Endothelial cell of umbilical vein (primary cell): ENCODE data around the gene SEBOX. TPM values are rescaled to one million over a fixed set of nuclear protein-coding genes. Genes with fewer than 3 reads are reported as not detected.

Source experiments
- BruUV-seq: library from RNA; stranded (reverse); fragments of 400-500 nt; replicated peaks from 2 replicates; lab custom pipeline; 2021; lab: Mats Ljungman, UMichigan
- CTCF ChIA-PET: fragments of 300-600, 350-600 bp; sonication (Branson Sonifier 250); formaldehyde crosslinking; loops from one replicate; lab custom pipeline; 2021; ENCODE audit warnings: antibody characterized with exemption, inconsistent platforms; lab: Charles Lee
- POLR2A ChIA-PET: fragments of 300-600, 350-600 bp; sonication (Branson Sonifier 250); formaldehyde crosslinking; loops from one replicate; lab custom pipeline; 2021; ENCODE audit warnings: antibody characterized with exemption, inconsistent platforms; lab: Charles Lee
- DNase-seq: peaks from one replicate; pipeline ENCODE4 v3.0.0-alpha.2; 2011; ENCODE audit warnings: low read depth, low spot score
- FAIRE-seq: peaks from 2 replicates; lab custom pipeline; 2011; peaks lifted over from hg19 to GRCh38; lab: Jason Lieb, UNC
- H2AFZ ChIP-seq: 2 replicates; pipeline ENCODE4 v1.6.0; 2012; ENCODE audit warnings: low read depth, low read length, control low read depth, inconsistent platforms
- H3K27ac ChIP-seq: 2 replicates; pipeline ENCODE4 v1.5.1; 2011; ENCODE audit warnings: low read depth, mild to moderate bottlenecking, control low read depth, low read length, moderate library complexity; ENCODE audit not compliant: insufficient read depth
- H3K27me3 ChIP-seq, 2 experiments: 2 replicates each; pipeline versions ENCODE4 v1.6.0 to v1.6.1; 2011; ENCODE audit warnings: low read length in 2 of 2, mixed read lengths in 1 of 2; ENCODE audit not compliant: control insufficient read depth in 2 of 2, insufficient read depth in 2 of 2
- H3K36me3 ChIP-seq, 2 experiments: 2 replicates in 1 of 2; 3 replicates in 1 of 2; pipeline ENCODE4 v1.5.1; 2011; ENCODE audit warnings: low read length in 2 of 2, mild to moderate bottlenecking in 1 of 2, moderate library complexity in 1 of 2; ENCODE audit not compliant: control insufficient read depth in 2 of 2, insufficient read depth in 2 of 2; ENCODE audit errors: extremely low read depth in 1 of 2
- H3K4me1 ChIP-seq: 3 replicates; pipeline ENCODE4 v1.5.1; 2011; ENCODE audit warnings: mild to moderate bottlenecking, low read length; ENCODE audit not compliant: control insufficient read depth, insufficient read depth; ENCODE audit errors: extremely low read depth
- H3K4me2 ChIP-seq: 2 replicates; pipeline ENCODE4 v1.6.1; 2011; ENCODE audit warnings: low read length, control low read depth, mixed read lengths; ENCODE audit not compliant: insufficient read depth
- H3K4me3 ChIP-seq, 3 experiments: fragments of 200-600 bp in 1 of 3; sonication (generic), shearing (Covaris generic) in 1 of 3; replicated peaks in 1 of 3; 2 replicates each; pipeline ENCODE4 v1.5.1; 2011 to 2016; ENCODE audit warnings: control low read depth in 3 of 3, low read length in 3 of 3, mild to moderate bottlenecking in 2 of 3, inconsistent platforms in 1 of 3, low read depth in 1 of 3, moderate library complexity in 1 of 3; ENCODE audit not compliant: insufficient read depth in 1 of 3
- H3K79me2 ChIP-seq: 2 replicates; pipeline ENCODE4 v1.6.0; 2012; ENCODE audit warnings: low read length, inconsistent platforms; ENCODE audit not compliant: control insufficient read depth, insufficient read depth
- H3K9ac ChIP-seq: replicated peaks from 2 replicates; pipeline ENCODE3; 2011; ENCODE audit warnings: low read length, control low read depth; ENCODE audit not compliant: insufficient read depth; ENCODE audit errors: extremely low read depth
- H3K9me1 ChIP-seq: replicated peaks from 3 replicates; pipeline ENCODE4 v1.6.0; 2011; ENCODE audit warnings: mild to moderate bottlenecking, low read length; ENCODE audit not compliant: control insufficient read depth, insufficient read depth; ENCODE audit errors: extremely low read depth
- H3K9me3 ChIP-seq: replicated peaks from 2 replicates; pipeline ENCODE4 v1.5.1; 2012; ENCODE audit warnings: low read length, inconsistent platforms; ENCODE audit not compliant: control insufficient read depth, insufficient read depth
- H4K20me1 ChIP-seq: replicated peaks from 2 replicates; pipeline ENCODE3; 2011; ENCODE audit warnings: mild to moderate bottlenecking, low read length; ENCODE audit not compliant: control insufficient read depth, insufficient read depth; ENCODE audit errors: extremely low read depth
- EZH2 ChIP-seq: IDR thresholded peaks from 2 replicates; pipeline ENCODE4 v1.6.1; 2012; ENCODE audit warnings: borderline replicate concordance, low read depth, mild to moderate bottlenecking, moderate library complexity, low read length, inconsistent platforms; ENCODE audit not compliant: severe bottlenecking
- FOS ChIP-seq: IDR thresholded peaks from 2 replicates; pipeline ENCODE4 v1.6.1; 2011; ENCODE audit warnings: mild to moderate bottlenecking, low read length, moderate library complexity, borderline replicate concordance; ENCODE audit not compliant: insufficient read depth
- GATA2 ChIP-seq: IDR thresholded peaks from 2 replicates; pipeline ENCODE4 v1.7.0; 2011; ENCODE audit warnings: low read depth, mild to moderate bottlenecking, moderate library complexity, mixed read lengths, low read length; ENCODE audit not compliant: insufficient read length, insufficient read depth
- JUN ChIP-seq: IDR thresholded peaks from 2 replicates; pipeline ENCODE4 v1.6.1; 2011; ENCODE audit warnings: borderline replicate concordance, low read depth; ENCODE audit not compliant: insufficient read length, insufficient read depth
- MYC ChIP-seq: IDR thresholded peaks from one replicate; pipeline ENCODE4 v1.6.1; 2011; ENCODE audit warnings: mild to moderate bottlenecking, low read depth, low read length
- POLR2A ChIP-seq: IDR thresholded peaks from 2 replicates; pipeline ENCODE4 v1.6.1; 2012; ENCODE audit warnings: low read depth, mild to moderate bottlenecking, control low read depth, low read length
- POLR2AphosphoS5 ChIP-seq: IDR thresholded peaks from 2 replicates; pipeline ENCODE4 v1.6.1; 2012; ENCODE audit warnings: low read depth, mild to moderate bottlenecking, control low read depth, low read length, moderate library complexity; ENCODE audit not compliant: insufficient read depth
- dilution Hi-C: fragments of 300-500 bp; cut with MboI; formaldehyde crosslinking; loops from one replicate; pipeline ENCODE4 v1.15.0; 2019; ENCODE audit warnings: low sequenced_read_pairs; ENCODE audit not compliant: extremely low pct_ligation_motif_present
- intact Hi-C: fragments of 100-400 bp; cut with micrococcal nuclease; formaldehyde crosslinking; loops from one replicate; pipeline ENCODE4 v1.10.0; 2022
- polyA plus RNA-seq, 4 experiments: library from polyadenylated mRNA; depleted of rRNA in 3 of 4; stranded (reverse) in 3 of 4; unstranded in 1 of 4; fragments of >200 nt; gene quantifications; 2 replicates each; pipeline versions ENCODE4 v1.2.1 to v1.2.3, GENCODE V29; 2011 to 2012; ENCODE audit warnings: missing spikeins in 1 of 4
- total RNA-seq: library from RNA; stranded (reverse); gene quantifications from 2 replicates; pipeline ENCODE4 v1.2.3, GENCODE V29; 2021
- TF ChIP-seq, protein P1 (sequence below): IDR thresholded peaks from 2 replicates; pipeline ENCODE4 v1.6.1; 2011; ENCODE audit not compliant: insufficient read depth, insufficient read length
- TF ChIP-seq, protein P2 (sequence below), 2 donors: IDR thresholded peaks; 1 replicate in 1 of 2; 2 replicates in 1 of 2; pipeline ENCODE4 v1.5.1; 2011; ENCODE audit warnings: low read length in 2 of 2, mild to moderate bottlenecking in 2 of 2, moderate library complexity in 2 of 2, control low read depth in 1 of 2, inconsistent platforms in 1 of 2, low read depth in 1 of 2; ENCODE audit not compliant: insufficient read depth in 1 of 2; ENCODE audit errors: extremely low read depth in 1 of 2

The SEBOX gene
- total and polyA plus RNA-seq, 2 donors (not counting 3 experiments of a cell fraction or from before 2014, with no cell fraction given), result not detected

DNA sequence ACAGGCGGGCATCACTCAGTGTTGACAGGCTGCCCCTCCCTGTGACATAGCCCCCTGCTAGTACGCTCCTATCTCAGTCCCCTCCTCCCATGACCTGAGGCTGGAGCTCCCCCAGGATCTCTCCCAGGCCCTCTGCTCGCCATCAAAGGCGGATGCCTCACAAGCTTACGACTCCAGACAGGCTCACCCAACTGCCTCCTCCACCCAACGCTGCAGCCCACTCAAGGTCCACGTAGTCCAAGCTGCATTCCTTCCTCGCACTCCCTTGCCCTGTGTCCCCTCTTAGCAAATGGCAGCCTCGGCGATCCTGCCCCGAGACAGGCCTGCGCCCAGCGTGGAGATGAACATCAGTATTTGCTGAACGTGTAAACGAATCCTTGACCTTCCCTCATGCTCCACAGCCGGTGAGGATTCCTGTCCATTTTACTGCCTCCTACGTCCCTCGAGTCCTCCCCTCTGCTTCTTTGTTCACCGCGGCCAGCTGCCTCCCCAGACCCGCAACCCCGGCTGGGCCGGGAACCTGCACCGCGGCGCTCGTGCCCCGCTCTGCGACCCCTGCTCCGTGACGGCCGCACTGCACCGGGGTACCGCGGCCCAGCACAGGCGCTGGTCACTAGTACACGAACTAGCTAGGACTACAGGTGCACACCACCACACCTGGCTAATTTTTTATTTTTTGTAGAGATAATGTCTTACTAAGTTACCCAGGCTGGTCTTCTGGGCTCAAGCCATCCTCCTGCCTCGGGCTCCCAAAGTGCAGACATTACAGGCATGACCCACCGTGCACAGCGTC is 46.8 kb downstream of the SEBOX start:
- no peak overlapping the region for H3K27ac ChIP-seq
- peaks cover 18% of the 10 kb centered on the region for H3K4me1 ChIP-seq
- H3K9ac ChIP-seq, result no peak overlapping the region
- H3K36me3 ChIP-seq, result no peaks in the 10 kb centered on the region
- H3K9me3 ChIP-seq, result no peaks in the 10 kb centered on the region
- peaks cover 0 to 6% of the 10 kb centered on the region in 2 experiments for H3K27me3 ChIP-seq
- H3K9me1 ChIP-seq, result no peaks in the 10 kb centered on the region
- H2AFZ ChIP-seq, result peak overlapping the region; percentile 97
- CTCF ChIA-PET, result interaction anchor here (1.0 to 2.0 kb wide), 5 partner anchors 13 to 513 kb away, joined by 3 to 8 read pairs (median 7); partner anchors contain the start of genes IFT20 and TNFAIP1
- H3K4me2 ChIP-seq, result peak overlapping the region; percentile 60
- POLR2A ChIA-PET, result interaction anchor here (1.2 kb wide), 1 partner anchor 17 kb away, joined by 3 read pairs; the partner anchor contains the start of genes IFT20 and TNFAIP1
- peaks cover 33% of the 10 kb centered on the region for H3K79me2 ChIP-seq
- peak overlapping the region; percentile 11 to 47 (median 35) for H3K4me3 ChIP-seq
- DNase-seq (peak; percentile 6), FAIRE-seq (no peak)
- intact Hi-C loops, result no loop called here
- dilution Hi-C loops, result no loop called here
- TF ChIP-seq JUN (no peak), MYC (no peak)
- TSS peak; percentile 37 for BruUV-seq
- H4K20me1 ChIP-seq, result no peaks in the 10 kb centered on the region

DNA sequence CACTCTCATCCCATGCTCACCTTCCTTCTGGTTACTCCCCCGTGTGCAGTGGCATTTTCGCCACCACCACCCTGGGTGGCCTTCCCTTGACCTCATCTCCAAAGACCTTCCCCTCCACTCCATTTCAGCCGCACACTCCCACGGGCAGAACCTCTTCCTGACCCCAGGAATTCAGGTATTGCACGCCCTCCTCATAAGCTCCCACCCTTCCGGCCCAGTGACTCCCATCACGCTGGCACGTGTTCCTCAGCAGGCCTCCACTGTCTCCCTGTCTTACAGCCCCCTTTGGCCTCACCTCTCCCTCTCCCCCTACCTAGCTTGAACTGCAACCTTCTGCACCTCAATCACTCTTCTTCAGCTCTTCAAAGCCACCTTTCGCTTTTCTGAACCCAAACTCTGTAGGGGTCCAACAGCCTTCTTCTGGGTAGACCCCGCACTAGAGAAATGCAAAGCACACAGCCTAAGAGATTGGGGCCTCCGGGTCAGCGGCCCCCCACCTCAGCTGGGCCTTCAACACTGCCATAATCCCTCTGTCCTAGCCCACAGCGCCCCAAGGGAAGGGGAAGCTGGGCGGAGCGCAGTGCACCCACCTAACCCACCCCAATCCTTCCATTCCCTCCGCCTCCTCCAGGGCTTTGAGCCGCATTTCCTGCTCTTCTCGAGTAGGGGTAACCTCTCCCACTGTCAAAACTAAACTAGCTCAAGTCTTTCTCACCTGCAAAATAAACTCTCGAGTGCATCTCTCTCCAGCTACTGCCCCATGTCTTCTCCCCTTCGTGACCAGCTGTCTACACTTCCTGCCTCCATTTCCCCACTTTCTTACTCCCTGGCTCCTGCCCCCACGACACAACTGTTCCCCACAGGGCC is 47.7 kb downstream of the SEBOX start:
- Histone ChIP-seq H4K20me1 (no peaks in the 10 kb centered on the region), H3K9me3 (no peaks in the 10 kb centered on the region), H3K9ac (no peak overlapping the region), H3K36me3 (no peaks in the 10 kb centered on the region), H3K4me1 (peaks cover 18% of the 10 kb centered on the region), H3K4me3 (no peak overlapping the region), H3K27ac (no peak overlapping the region), H3K79me2 (peaks cover 26% of the 10 kb centered on the region), H3K9me1 (no peaks in the 10 kb centered on the region), H2AFZ (no peak overlapping the region), H3K4me2 (no peak overlapping the region), H3K27me3 (peaks cover 0 to 14% of the 10 kb centered on the region in 2 experiments)
- FAIRE-seq (no peak), DNase-seq (no peak)
- CTCF ChIA-PET, result interaction anchor here (0.8 to 1.2 kb wide), 2 partner anchors 66 to 99 kb away, joined by 3 to 7 read pairs; no protein-coding TSS in a partner anchor
- POLR2A ChIA-PET, result no interaction called here
- BruUV-seq, result no TSS peak
- intact Hi-C loops (no loop called here), dilution Hi-C loops (no loop called here)
- no peak for TF ChIP-seq POLR2A
- TF ChIP-seq, protein P1, sequence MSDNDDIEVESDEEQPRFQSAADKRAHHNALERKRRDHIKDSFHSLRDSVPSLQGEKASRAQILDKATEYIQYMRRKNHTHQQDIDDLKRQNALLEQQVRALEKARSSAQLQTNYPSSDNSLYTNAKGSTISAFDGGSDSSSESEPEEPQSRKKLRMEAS, result no peak
- TF ChIP-seq, protein P2, sequence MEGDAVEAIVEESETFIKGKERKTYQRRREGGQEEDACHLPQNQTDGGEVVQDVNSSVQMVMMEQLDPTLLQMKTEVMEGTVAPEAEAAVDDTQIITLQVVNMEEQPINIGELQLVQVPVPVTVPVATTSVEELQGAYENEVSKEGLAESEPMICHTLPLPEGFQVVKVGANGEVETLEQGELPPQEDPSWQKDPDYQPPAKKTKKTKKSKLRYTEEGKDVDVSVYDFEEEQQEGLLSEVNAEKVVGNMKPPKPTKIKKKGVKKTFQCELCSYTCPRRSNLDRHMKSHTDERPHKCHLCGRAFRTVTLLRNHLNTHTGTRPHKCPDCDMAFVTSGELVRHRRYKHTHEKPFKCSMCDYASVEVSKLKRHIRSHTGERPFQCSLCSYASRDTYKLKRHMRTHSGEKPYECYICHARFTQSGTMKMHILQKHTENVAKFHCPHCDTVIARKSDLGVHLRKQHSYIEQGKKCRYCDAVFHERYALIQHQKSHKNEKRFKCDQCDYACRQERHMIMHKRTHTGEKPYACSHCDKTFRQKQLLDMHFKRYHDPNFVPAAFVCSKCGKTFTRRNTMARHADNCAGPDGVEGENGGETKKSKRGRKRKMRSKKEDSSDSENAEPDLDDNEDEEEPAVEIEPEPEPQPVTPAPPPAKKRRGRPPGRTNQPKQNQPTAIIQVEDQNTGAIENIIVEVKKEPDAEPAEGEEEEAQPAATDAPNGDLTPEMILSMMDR (IDR thresholded peaks at IDR 0.05; ENCODE audit: extremely low read depth in 1 of 2, insufficient read depth in 1 of 2, low read depth in 1 of 2, low read length in 2 of 2), result no peak
- TF ChIP-seq GATA2, result no peak
- no peak for TF ChIP-seq FOS
- TF ChIP-seq EZH2, result no peak
- TF ChIP-seq POLR2AphosphoS5, result no peak
- TF ChIP-seq MYC, result no peak
- TF ChIP-seq JUN, result no peak
